ENCODE data around the gene ELK3. TPM values are rescaled to one million over a fixed set of nuclear protein-coding genes. Genes with fewer than 3 reads are reported as not detected.
A peak's percentile ranks its signal among the peaks of the same experiment; 100 is the strongest.

The ELK3 gene
- total and polyA plus RNA-seq, 7 donors: 2.3 to 23.8 (median 15.7) TPM

DNA sequence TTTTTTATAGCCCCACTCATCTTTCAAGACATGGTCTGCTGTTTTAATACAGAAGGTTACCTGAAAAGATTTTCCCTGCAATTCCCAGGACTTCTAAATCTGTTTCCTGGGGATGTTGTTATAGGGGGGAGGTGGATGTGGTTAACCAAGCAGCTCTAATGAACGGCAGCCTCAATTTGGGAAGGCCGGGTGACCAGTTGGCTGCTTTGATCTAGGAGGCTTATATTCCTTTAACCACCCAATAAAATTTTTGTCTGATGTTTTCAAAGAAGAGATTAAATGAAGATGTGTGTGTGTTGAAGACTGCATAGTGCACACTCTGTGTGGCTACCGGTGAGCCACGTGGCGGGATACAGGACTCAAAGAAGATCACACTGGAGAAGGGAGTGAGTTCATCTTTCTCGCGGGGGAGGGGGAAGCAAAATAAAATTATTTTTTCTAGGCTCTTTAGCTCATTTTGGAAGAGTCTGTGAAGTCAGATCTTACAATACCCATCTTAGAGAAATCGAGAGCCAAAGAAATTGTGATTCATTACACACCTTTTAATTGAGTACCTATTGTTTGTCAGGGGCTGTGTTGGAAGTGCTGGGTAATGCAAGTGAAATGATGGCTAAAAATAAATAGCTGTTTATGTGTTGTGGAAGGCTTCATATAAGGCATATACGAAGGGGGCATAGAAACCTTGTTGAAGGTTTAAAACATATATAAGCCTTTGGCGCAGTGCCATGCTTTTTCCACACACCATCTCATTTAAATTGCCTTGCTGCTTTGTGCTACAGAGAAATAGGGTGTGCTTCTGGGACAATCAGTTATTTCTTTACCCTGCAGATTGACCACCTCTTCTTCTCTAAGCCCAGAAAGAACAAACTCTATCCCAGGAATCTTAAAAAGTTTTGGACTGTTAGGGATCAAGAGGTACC, 18.5 kb downstream of the ELK3 start:
- Histone ChIP-seq H3K4me3 (no peak overlapping the region), H3K36me3 (no peaks in the 10 kb centered on the region), H3K27ac (peak overlapping the region; percentile 19 to 55 (median 49)), H3K27me3 (no peaks in the 10 kb centered on the region), H3K4me1 (peaks cover 0 to 46% (median 33%) of the 10 kb centered on the region in 4 donors), H3K9me3 (no peaks in the 10 kb centered on the region)
- WGBS, 2 donors: 68 to 85% methylated on average over 10 of the region's 10 CpGs
- intact Hi-C loops (cut with DNase I): loop anchor here (2.0 kb wide), 1 partner anchor 304 kb away; no protein-coding TSS in a partner anchor
- no peak for DNase-seq
- TF ChIP-seq, protein P1, sequence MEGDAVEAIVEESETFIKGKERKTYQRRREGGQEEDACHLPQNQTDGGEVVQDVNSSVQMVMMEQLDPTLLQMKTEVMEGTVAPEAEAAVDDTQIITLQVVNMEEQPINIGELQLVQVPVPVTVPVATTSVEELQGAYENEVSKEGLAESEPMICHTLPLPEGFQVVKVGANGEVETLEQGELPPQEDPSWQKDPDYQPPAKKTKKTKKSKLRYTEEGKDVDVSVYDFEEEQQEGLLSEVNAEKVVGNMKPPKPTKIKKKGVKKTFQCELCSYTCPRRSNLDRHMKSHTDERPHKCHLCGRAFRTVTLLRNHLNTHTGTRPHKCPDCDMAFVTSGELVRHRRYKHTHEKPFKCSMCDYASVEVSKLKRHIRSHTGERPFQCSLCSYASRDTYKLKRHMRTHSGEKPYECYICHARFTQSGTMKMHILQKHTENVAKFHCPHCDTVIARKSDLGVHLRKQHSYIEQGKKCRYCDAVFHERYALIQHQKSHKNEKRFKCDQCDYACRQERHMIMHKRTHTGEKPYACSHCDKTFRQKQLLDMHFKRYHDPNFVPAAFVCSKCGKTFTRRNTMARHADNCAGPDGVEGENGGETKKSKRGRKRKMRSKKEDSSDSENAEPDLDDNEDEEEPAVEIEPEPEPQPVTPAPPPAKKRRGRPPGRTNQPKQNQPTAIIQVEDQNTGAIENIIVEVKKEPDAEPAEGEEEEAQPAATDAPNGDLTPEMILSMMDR (IDR thresholded peaks at IDR 0.05): no peak
- TF ChIP-seq EP300 (IDR thresholded peaks at IDR 0.05): no peak
- TF ChIP-seq POLR2AphosphoS5 (IDR thresholded peaks at IDR 0.05): no peak
- no peak for TF ChIP-seq POLR2A (IDR thresholded peaks at IDR 0.05)

DNA sequence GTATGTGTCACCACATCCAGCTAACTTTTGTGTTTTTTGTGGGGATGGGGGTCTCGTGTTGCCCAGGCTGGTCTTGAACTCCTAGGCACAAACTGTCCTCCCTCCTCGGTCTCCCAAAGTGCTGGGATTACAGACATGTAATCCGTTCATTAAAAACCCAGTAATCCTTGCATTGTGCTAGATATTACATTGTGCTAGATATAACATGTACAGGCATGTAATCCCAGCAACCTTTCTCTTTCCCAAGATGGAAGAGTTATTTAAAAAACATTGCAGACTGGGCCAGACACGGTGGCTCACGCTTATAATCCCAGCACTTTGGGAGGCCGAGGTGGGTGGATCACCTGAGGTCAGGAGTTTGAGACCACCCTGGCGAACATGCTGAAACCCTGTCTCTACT, 19.7 kb downstream of the ELK3 start:
- TF ChIP-seq POLR2AphosphoS5 (IDR thresholded peaks at IDR 0.05) (no peak), POLR2A (IDR thresholded peaks at IDR 0.05) (no peak), EP300 (IDR thresholded peaks at IDR 0.05) (no peak)
- TF ChIP-seq, protein P1 (IDR thresholded peaks at IDR 0.05): no peak
- Histone ChIP-seq H3K27me3 (no peaks in the 10 kb centered on the region), H3K36me3 (no peaks in the 10 kb centered on the region), H3K27ac (peak overlapping the region in 1 of 4 donors; percentile 15), H3K4me1 (peaks cover 0 to 41% (median 29%) of the 10 kb centered on the region in 4 donors), H3K4me3 (no peak overlapping the region), H3K9me3 (no peaks in the 10 kb centered on the region)
- DNase-seq: no peak
- intact Hi-C loops (cut with DNase I): loop anchor here (2.0 kb wide), 1 partner anchor 303 kb away; no protein-coding TSS in a partner anchor
- 87 to 91% methylated on average over 7 of the region's 7 CpGs for WGBS, 2 donors

DNA sequence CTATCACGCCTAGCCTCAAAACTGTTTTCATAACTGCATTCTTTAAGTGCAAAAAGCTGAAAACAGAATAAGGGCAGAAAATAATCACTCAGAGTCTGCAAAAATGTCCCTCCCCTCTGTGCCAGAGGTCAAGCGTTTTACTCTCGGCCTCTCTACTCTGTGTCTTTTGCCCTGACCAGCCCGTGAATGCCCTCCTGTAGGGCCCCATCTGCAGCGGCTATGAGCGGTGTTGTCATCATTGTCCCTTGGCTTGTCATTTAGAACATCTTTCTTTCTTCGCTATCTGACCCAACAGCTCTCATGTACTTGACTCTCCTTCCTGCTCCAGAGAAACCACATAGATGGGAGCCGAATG, 21.7 kb downstream of the ELK3 start:
- intact Hi-C loops (cut with DNase I): loop anchor here (1.0 kb wide), 1 partner anchor 154 kb away; no protein-coding TSS in a partner anchor
- TF ChIP-seq, protein P1 (IDR thresholded peaks at IDR 0.05): no peak
- TF ChIP-seq POLR2AphosphoS5 (IDR thresholded peaks at IDR 0.05) (no peak), EP300 (IDR thresholded peaks at IDR 0.05) (no peak), POLR2A (IDR thresholded peaks at IDR 0.05) (no peak)
- Histone ChIP-seq H3K27ac (peak overlapping the region in 1 of 4 donors; percentile 9), H3K4me1 (peaks cover 0 to 45% (median 28%) of the 10 kb centered on the region in 4 donors), H3K27me3 (no peaks in the 10 kb centered on the region), H3K36me3 (no peaks in the 10 kb centered on the region), H3K9me3 (no peaks in the 10 kb centered on the region), H3K4me3 (no peak overlapping the region)
- DNase-seq: no peak
- WGBS, 2 donors: 86 to 92% methylated on average over 8 of the region's 8 CpGs

DNA sequence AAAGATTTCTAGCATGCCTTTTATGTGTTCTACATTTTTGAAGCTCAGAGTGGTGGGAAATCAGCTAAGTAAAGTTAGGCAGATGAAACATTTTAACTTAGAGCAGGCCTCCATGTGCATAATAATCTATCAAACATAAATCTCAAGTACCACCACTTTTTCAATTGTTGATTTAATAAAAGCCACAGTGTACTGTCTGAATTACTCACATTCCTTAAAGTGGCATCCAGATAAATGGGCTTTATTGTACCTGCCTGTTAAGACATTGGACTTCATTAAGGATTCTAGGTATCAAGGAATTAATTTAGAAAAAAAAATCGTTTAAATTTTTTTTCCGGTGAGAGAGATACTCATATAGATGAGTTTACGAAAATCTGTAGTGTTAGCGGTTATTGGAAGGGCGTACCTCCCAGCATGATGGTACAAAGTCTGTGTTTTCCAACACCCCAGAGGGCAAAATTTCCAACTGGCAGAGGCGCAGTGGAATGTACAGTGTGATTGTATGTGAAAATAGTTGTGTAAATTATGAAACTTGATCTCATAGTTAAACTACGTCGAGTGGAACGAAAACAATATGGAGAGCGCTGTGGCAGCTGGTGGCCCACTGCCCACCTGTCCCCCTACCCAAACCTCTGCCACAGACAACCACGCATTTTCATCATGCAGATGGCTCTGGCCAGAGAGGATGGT, 25.0 kb downstream of the ELK3 start:
- Histone ChIP-seq H3K36me3 (no peaks in the 10 kb centered on the region), H3K27ac (peak overlapping the region in 2 of 4 donors; percentile 5 to 38), H3K9me3 (no peaks in the 10 kb centered on the region), H3K4me3 (no peak overlapping the region), H3K4me1 (peaks cover 0 to 51% (median 34%) of the 10 kb centered on the region in 4 donors), H3K27me3 (no peaks in the 10 kb centered on the region)
- WGBS, 2 donors: 93 to 95% methylated on average over 11 of the region's 11 CpGs
- DNase-seq: no peak
- no peak for TF ChIP-seq POLR2AphosphoS5 (IDR thresholded peaks at IDR 0.05)
- no peak for TF ChIP-seq POLR2A (IDR thresholded peaks at IDR 0.05)
- TF ChIP-seq, protein P1 (IDR thresholded peaks at IDR 0.05): no peak
- TF ChIP-seq EP300 (IDR thresholded peaks at IDR 0.05): no peak
- intact Hi-C loops (cut with DNase I): no loop called here
